Testis (tissue), 2 donors: ENCODE measurements around the gene PBX1.

Experiments
- POLR2A ChIP-seq: fragments of 450-650 bp; IDR thresholded peaks from one replicate; pipeline ENCODE4 v1.6.1; 2017; ENCODE audit warnings: antibody characterized with exemption, mild to moderate bottlenecking, moderate library complexity
- TF ChIP-seq, protein P1 (sequence below), 3 experiments: fragments of 450-650 bp in 2 of 3; fragments of 200-600 bp in 1 of 3; sonication (generic) in 1 of 3; IDR thresholded peaks; one replicate each; pipeline ENCODE4 v1.5.1; 2016 to 2019; ENCODE audit warnings: antibody characterized with exemption in 3 of 3, mild to moderate bottlenecking in 2 of 3, moderate library complexity in 1 of 3

DNA sequence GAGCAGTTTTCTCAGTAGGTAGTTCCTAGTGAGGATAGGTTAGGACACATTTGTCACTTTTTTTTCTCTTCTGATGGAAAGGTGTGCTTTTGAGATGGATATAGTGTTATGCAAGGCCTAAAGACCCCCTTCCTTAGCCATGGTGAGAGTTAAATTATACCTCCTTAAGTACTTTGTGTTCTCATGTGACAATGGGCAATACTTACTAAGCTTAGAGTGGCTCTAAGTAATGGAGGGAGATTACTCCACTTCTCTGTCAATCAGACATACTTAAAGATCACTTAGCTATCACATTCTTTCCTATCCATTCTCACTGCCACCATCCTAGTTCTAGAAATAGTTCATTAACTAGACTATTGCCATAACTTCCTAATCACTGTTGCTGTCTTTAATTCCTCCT, 265.6 kb downstream of the PBX1 start:
- TF ChIP-seq, protein P1, sequence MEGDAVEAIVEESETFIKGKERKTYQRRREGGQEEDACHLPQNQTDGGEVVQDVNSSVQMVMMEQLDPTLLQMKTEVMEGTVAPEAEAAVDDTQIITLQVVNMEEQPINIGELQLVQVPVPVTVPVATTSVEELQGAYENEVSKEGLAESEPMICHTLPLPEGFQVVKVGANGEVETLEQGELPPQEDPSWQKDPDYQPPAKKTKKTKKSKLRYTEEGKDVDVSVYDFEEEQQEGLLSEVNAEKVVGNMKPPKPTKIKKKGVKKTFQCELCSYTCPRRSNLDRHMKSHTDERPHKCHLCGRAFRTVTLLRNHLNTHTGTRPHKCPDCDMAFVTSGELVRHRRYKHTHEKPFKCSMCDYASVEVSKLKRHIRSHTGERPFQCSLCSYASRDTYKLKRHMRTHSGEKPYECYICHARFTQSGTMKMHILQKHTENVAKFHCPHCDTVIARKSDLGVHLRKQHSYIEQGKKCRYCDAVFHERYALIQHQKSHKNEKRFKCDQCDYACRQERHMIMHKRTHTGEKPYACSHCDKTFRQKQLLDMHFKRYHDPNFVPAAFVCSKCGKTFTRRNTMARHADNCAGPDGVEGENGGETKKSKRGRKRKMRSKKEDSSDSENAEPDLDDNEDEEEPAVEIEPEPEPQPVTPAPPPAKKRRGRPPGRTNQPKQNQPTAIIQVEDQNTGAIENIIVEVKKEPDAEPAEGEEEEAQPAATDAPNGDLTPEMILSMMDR (IDR thresholded peaks at IDR 0.05): no peak
- TF ChIP-seq POLR2A: no peak
